Activated effector memory CD4-positive, alpha-beta T cell treated with anti-CD3 and anti-CD28 coated beads, Interleukin-2, amount 50 U/mL, for 16 hours (primary cell): ENCODE results near the gene MFSD6.
"Not testable (repeated sequence)": the region's sequence is repeated elsewhere in the genome, so short reads cannot be mapped to it uniquely, and the experiment has no call there.

Experiments used
- DNase-seq: peaks from one replicate; pipeline ENCODE4 v3.0.0-alpha.2; 2020

MFSD6 gene

DNA sequence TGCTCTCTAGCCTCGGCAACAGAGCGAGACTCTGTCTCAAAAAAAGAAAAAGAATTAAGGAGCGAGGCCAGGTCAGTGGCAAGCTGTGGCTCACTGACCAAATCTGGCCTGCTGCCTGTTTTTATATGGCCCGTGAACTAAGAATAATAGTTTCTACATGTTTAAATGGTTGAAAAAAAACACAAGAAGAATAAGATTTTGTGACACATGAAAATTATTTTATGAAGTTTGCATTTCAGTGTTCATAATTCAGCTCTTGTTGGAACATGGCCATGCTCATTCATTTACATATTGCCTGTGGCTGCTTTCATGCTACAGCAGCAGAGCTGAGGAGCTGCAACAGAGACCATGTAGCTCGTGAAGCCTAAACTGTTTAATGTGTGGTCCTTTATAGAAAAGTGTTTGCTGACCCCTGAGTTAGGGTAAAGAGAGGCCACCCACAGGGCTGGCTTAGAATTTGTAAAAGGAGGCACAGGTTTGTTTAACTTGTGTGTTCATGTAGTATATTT, 59.5 kb downstream of the MFSD6 start:
- DNase-seq = no peak

GRCh38 chr2:190468354-190468753, 60.2 kb downstream of the MFSD6 start:
- not testable (repeated sequence) for DNase-seq

DNA sequence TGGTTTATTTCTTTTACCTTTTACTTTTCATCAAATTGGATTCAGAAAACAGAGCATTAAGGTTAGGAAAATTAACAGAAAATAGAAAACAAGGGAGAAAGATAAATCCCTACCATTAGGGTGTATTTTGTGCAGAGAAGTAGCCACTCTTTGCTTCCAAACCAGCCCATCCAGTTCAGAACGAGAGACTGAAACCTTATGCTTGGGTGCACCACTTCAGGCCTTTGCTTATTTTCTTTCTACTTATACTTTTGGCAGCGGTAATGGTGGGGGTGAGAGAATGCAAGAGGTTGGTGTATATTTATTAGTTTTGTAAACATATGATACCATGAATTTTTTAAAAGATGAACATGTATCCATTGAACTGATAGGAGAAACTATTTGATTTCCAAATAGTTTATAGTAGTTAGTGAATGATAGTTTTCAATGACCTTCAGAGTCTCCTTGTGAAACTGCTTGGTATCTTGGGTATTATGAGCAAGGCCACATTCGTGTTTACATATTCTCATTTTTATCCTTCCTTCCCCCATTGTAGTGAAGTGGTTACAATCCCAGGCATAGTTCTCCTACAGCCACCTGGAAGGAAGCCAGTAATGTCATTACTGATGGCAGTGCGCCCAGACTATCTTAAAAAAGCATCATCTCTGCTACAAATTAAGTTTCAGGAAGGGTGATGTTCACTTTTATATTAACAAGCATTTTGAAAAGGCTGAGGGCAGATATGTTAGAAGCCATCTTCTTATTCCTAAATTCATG, 60.8 kb downstream of the MFSD6 start:
- no peak for DNase-seq

DNA sequence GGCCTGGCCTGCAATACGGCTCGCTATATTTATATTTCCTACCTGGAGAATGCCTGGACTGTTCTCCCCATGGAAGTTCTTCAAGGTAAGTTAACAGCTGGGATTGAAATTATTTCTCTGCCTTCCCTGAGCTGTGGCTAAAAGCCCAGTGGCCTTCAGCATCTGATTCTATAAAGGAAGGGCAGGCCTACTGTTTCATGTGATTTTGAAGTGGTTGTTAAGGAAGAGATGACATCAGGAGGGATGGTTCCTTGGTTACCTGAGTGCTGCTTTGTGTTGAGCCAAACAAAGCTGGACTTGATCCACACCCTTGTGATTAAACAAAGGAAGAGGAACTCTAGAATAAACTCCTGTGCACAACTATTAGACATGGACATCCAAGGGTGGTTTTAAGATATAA, 61.6 kb downstream of the MFSD6 start:
- DNase-seq = no peak

- no peak for DNase-seq
Observed at GRCh38 chr2:190470256-190470826, 62.2 kb downstream of the MFSD6 start.

GRCh38 chr2:190477661-190478454, 69.7 kb downstream of the MFSD6 start:
- no peak for DNase-seq

GRCh38 chr2:190478572-190479195, 70.5 kb downstream of the MFSD6 start:
- no peak for DNase-seq

- no peak for DNase-seq
Observed at GRCh38 chr2:190481339-190481738, 73.2 kb downstream of the MFSD6 start.

DNA sequence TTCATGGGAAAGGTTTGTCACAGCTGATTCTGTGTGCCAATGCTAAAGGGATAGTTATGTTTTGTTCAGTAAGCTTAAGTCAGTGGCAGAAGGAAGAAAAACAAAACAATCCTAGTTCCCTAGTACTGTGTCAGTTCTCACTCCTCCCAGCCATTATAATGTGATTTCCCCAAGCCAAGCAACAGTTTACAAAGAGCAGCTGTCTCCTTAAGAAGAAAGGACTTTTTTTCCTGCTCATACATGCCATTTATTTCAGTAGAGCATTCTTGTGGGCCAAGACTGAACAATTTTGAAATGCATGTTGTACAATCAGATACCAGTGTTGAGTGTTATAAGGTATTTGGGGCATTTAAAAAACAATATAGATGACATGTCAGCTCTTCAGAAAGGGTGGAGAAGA, 74.3 kb downstream of the MFSD6 start:
- no peak for DNase-seq

- DNase-seq = no peak
Observed at GRCh38 chr2:190486037-190486623, 78.0 kb downstream of the MFSD6 start.

- DNase-seq = no peak
Observed at GRCh38 chr2:190488516-190489233, 80.5 kb downstream of the MFSD6 start.

- DNase-seq = no peak
Observed at GRCh38 chr2:190489475-190489874, 81.3 kb downstream of the MFSD6 start.

- no peak for DNase-seq
Observed at GRCh38 chr2:190490502-190490901, 82.3 kb downstream of the MFSD6 start.

GRCh38 chr2:190493095-190493494, 84.9 kb downstream of the MFSD6 start:
- no peak for DNase-seq

- DNase-seq = not testable (repeated sequence)
Observed at GRCh38 chr2:190494600-190495227, 86.6 kb downstream of the MFSD6 start.

DNA sequence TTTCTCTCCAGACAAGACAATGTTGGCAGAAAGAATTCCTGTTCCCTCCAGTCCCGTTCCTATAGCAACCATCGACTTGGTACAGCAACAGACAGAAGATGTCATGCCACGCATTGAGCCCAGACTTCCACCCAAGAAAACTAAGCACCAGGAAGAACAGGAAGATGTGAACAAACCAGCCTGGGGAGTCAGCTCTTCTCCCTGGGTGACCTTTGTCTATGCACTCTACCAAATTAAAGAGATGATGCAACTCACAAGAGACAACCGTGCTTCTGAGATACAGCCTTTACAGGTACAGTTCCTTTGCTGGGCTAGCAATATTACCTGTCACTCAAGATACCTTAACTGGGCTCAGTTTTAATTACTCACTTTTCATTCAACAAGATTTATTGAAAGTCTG, 89.3 kb downstream of the MFSD6 start:
- DNase-seq = no peak

GRCh38 chr2:190499273-190499672, 91.1 kb downstream of the MFSD6 start:
- DNase-seq = no peak

GRCh38 chr2:190500054-190500502, 91.9 kb downstream of the MFSD6 start:
- no peak for DNase-seq

DNA sequence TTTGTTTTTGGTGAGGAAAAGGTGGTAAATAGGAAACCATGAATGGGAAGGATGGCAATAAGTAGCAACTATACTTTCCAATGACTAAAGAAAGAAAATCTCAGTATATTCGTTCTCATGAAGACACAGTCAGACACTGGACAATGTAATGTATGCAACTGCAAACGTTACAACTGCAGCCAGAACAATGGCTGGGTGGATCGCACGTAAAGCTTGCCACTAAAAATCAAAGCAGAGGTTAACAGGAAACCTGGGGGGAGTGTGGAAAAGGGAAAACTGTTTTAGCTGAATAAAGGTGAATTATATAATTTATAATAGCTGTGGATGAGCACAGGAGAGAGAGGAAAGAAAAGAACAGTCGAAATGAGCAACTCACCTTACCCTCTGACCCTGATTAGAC, 93.1 kb downstream of the MFSD6 start:
- DNase-seq = no peak

DNA sequence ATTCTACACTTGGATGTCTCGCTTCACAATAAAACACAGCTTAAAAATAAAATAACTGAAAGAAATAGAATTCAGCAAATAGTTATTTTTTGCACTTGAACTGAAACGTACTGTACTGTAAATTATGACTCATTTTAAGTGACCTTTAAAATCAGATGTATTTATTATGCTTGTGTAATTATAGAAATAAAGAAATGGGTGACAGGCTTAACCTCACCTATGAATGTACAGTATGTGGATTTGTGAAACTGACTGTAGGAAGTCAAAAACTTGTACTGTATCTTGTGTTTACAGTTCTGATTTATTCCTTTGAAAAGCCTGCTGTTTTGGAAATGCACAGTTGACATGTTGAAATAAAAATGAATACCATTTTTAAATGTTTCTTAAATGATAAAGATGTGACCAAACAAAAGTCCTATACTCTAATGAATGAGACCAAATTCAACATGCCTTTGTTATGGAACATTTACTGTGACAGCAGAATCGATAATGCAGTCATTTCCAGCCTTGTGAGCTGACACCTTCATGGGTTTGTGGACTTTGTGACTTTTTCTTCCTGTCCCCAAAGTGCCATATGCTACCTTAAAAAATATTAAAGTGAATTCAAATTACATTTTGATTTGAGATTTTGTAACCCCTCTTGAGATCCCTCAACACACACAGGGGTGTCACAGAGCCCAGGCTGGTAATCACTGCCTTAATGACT, 93.7 kb downstream of the MFSD6 start:
- DNase-seq = no peak

- no peak for DNase-seq
Observed at GRCh38 chr2:190503088-190503487, 94.9 kb downstream of the MFSD6 start.
